HepG2 (cell line): ENCODE data around the gene UBE2I. TPM values are rescaled to one million over a fixed set of nuclear protein-coding genes. Genes with fewer than 3 reads are reported as not detected.

Experiments
- ATRX ChIP-seq: sonication (generic); formaldehyde crosslinking; IDR thresholded peaks from 2 replicates; pipeline ENCODE4 v1.4.0; 2020; ENCODE audit warnings: missing genetic modification reagents, borderline replicate concordance
- CENPX ChIP-seq: sonication (generic); formaldehyde crosslinking; IDR thresholded peaks from 2 replicates; pipeline ENCODE4 v1.9.0; 2021; ENCODE audit warnings: mild to moderate bottlenecking, missing genetic modification reagents, moderate library complexity
- FOXC1 ChIP-seq: sonication (generic); formaldehyde crosslinking; IDR thresholded peaks from 2 replicates; pipeline ENCODE4 v1.8.0; 2022; ENCODE audit warnings: mild to moderate bottlenecking, missing genetic modification reagents, borderline replicate concordance
- HOXD1 ChIP-seq: sonication (generic); formaldehyde crosslinking; IDR thresholded peaks from 2 replicates; pipeline ENCODE4 v1.5.0; 2020; ENCODE audit warnings: missing genetic modification reagents
- NCOA1 ChIP-seq: sonication (generic); formaldehyde crosslinking; IDR thresholded peaks from 2 replicates; pipeline ENCODE4 v1.9.0; 2021; ENCODE audit warnings: missing genetic modification reagents
- ZKSCAN8 ChIP-seq: IDR thresholded peaks from 2 replicates; pipeline ENCODE4 v1.6.1; 2016; ENCODE audit warnings: borderline replicate concordance, missing genetic modification reagents, missing compliant biosample characterization
- ZNF20 ChIP-seq: sonication (generic); formaldehyde crosslinking; IDR thresholded peaks from 2 replicates; pipeline ENCODE4 v1.4.0; 2020; ENCODE audit warnings: mild to moderate bottlenecking, moderate library complexity, missing genetic modification reagents
- ZNF224 ChIP-seq: sonication (generic); formaldehyde crosslinking; IDR thresholded peaks from 2 replicates; pipeline ENCODE4 v1.5.0; 2020; ENCODE audit warnings: mild to moderate bottlenecking, missing genetic modification reagents
- ZNF263 ChIP-seq: sonication (generic); formaldehyde crosslinking; IDR thresholded peaks from 2 replicates; pipeline ENCODE4 v1.4.0; 2020; ENCODE audit warnings: missing genetic modification reagents
- polyA plus RNA-seq, 8 experiments: library from polyadenylated mRNA; depleted of rRNA in 3 of 8; stranded (reverse) in 7 of 8; unstranded in 1 of 8; fragments of >200 nt; fragmentation: Illumina TruSeq in 4 of 8; extraction: Trizol in 4 of 8; gene quantifications; 2 replicates each; pipeline versions ENCODE4 v1.2.1 to v1.2.3, GENCODE V29; 2011 to 2016; ENCODE audit warnings: low read depth in 4 of 8, missing spikeins in 1 of 8, mixed read lengths in 1 of 8; ENCODE audit not compliant: insufficient read depth in 1 of 8
- total RNA-seq, 5 experiments: library from RNA; depleted of rRNA; stranded (reverse); fragments of >200 nt; fragmentation: Illumina TruSeq; extraction: Trizol; gene quantifications; 2 replicates each; pipeline ENCODE4 v1.2.3, GENCODE V29; 2016; ENCODE audit warnings: low read depth in 1 of 5
- TF ChIP-seq, protein P1 (sequence below): sonication (generic); formaldehyde crosslinking; IDR thresholded peaks from 2 replicates; pipeline ENCODE4 v1.4.0; 2020; ENCODE audit warnings: missing genetic modification reagents
- TF ChIP-seq, protein P2 (sequence below): IDR thresholded peaks from 2 replicates; pipeline ENCODE4 v1.6.1; 2016; ENCODE audit warnings: missing compliant biosample characterization, missing genetic modification reagents, borderline replicate concordance
- TF ChIP-seq, protein P3 (sequence below): sonication (generic); formaldehyde crosslinking; IDR thresholded peaks from 2 replicates; pipeline ENCODE4 v1.9.0; 2021; ENCODE audit warnings: missing genetic modification reagents, borderline replicate concordance
- TF ChIP-seq, protein P4 (sequence below): sonication (generic); formaldehyde crosslinking; IDR thresholded peaks from 2 replicates; pipeline ENCODE4 v1.4.0; 2020; ENCODE audit warnings: missing genetic modification reagents
- TF ChIP-seq, protein P5 (sequence below): sonication (generic); formaldehyde crosslinking; IDR thresholded peaks from 2 replicates; pipeline ENCODE4 v1.5.0; 2020; ENCODE audit warnings: mild to moderate bottlenecking, missing genetic modification reagents
- TF ChIP-seq, protein P6 (sequence below): sonication (generic); formaldehyde crosslinking; IDR thresholded peaks from 2 replicates; pipeline ENCODE4 v1.4.0; 2020; ENCODE audit warnings: missing genetic modification reagents, low read depth, mild to moderate bottlenecking, borderline replicate concordance

The UBE2I gene
- total and polyA plus RNA-seq, 2 of the 13 experiments (the other 11 are each of a cell fraction or from before 2014, with no cell fraction given): 75.8 to 98.9 TPM

DNA sequence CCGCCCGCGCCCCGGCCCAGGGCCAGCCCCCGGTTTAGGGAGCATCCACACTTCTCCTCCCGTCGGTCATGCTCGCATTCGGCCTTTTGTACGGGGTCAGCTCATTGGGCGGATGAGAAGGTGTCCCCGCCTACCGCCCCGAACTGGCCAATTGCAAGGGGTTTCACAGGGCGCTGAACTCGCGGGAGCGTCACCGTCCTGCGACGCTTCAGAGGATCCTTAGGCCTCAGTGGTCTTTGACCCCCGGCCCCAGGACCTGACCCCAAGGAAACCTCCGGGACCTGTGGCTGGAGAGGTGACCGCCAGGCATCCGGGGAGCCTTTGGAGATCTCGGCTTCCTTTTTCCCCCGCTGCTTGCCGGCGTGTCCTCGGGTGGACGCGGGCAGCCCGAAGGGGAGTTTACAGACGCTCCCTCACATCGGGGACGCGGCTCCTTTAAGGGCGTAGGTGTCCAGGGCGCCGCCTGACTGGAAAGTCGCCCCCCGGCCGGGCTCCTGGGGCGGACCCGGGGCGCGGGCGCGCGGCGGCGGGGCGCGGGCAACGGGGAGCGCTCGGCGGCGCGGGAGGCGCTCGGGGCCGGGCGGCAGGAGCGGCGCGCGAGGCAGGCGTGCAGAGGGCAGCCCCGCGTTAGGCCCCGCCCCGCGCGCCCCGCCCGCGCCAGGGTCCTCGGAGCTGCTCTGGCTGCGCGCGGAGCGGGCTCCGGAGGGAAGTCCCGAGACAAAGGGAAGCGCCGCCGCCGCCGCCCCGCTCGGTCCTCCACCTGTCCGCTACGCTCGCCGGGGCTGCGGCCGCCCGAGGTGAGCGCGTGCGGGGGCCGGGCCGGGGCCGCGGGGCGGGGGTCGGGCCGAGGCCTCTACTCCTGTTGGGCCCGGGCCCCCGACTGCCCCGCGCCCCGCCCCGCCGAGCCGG, at the start of gene UBE2I (continued):
- TF ChIP-seq, protein P1, sequence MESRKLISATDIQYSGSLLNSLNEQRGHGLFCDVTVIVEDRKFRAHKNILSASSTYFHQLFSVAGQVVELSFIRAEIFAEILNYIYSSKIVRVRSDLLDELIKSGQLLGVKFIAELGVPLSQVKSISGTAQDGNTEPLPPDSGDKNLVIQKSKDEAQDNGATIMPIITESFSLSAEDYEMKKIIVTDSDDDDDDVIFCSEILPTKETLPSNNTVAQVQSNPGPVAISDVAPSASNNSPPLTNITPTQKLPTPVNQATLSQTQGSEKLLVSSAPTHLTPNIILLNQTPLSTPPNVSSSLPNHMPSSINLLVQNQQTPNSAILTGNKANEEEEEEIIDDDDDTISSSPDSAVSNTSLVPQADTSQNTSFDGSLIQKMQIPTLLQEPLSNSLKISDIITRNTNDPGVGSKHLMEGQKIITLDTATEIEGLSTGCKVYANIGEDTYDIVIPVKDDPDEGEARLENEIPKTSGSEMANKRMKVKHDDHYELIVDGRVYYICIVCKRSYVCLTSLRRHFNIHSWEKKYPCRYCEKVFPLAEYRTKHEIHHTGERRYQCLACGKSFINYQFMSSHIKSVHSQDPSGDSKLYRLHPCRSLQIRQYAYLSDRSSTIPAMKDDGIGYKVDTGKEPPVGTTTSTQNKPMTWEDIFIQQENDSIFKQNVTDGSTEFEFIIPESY: peak; percentile 13; the same call in 1 of the 2 replicates
- TF ChIP-seq ZNF263 (CRISPR knock-in tag) (peak; percentile 33; the same call in 1 of the 2 replicates), ATRX (CRISPR knock-in tag) (no peak), ZNF224 (CRISPR knock-in tag) (0 out of 2 replicates have a peak, but pooled peaks have one; percentile 69), NCOA1 (CRISPR knock-in tag) (no peak), CENPX (CRISPR knock-in tag) (no peak), ZNF20 (peak; percentile 65; the same call in 1 of the 2 replicates), HOXD1 (peak; percentile 19; the same call in 1 of the 2 replicates), FOXC1 (CRISPR knock-in tag) (peak; percentile 88), ZKSCAN8 (CRISPR knock-in tag) (no peak)
- TF ChIP-seq, protein P2, sequence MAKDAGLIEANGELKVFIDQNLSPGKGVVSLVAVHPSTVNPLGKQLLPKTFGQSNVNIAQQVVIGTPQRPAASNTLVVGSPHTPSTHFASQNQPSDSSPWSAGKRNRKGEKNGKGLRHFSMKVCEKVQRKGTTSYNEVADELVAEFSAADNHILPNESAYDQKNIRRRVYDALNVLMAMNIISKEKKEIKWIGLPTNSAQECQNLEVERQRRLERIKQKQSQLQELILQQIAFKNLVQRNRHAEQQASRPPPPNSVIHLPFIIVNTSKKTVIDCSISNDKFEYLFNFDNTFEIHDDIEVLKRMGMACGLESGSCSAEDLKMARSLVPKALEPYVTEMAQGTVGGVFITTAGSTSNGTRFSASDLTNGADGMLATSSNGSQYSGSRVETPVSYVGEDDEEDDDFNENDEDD: no peak
- TF ChIP-seq, protein P3, sequence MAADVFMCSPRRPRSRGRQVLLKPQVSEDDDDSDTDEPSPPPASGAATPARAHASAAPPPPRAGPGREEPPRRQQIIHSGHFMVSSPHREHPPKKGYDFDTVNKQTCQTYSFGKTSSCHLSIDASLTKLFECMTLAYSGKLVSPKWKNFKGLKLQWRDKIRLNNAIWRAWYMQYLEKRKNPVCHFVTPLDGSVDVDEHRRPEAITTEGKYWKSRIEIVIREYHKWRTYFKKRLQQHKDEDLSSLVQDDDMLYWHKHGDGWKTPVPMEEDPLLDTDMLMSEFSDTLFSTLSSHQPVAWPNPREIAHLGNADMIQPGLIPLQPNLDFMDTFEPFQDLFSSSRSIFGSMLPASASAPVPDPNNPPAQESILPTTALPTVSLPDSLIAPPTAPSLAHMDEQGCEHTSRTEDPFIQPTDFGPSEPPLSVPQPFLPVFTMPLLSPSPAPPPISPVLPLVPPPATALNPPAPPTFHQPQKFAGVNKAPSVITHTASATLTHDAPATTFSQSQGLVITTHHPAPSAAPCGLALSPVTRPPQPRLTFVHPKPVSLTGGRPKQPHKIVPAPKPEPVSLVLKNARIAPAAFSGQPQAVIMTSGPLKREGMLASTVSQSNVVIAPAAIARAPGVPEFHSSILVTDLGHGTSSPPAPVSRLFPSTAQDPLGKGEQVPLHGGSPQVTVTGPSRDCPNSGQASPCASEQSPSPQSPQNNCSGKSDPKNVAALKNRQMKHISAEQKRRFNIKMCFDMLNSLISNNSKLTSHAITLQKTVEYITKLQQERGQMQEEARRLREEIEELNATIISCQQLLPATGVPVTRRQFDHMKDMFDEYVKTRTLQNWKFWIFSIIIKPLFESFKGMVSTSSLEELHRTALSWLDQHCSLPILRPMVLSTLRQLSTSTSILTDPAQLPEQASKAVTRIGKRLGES (CRISPR knock-in tag): no peak
- TF ChIP-seq, protein P4, sequence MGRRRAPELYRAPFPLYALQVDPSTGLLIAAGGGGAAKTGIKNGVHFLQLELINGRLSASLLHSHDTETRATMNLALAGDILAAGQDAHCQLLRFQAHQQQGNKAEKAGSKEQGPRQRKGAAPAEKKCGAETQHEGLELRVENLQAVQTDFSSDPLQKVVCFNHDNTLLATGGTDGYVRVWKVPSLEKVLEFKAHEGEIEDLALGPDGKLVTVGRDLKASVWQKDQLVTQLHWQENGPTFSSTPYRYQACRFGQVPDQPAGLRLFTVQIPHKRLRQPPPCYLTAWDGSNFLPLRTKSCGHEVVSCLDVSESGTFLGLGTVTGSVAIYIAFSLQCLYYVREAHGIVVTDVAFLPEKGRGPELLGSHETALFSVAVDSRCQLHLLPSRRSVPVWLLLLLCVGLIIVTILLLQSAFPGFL (CRISPR knock-in tag): no peak
- TF ChIP-seq, protein P5, sequence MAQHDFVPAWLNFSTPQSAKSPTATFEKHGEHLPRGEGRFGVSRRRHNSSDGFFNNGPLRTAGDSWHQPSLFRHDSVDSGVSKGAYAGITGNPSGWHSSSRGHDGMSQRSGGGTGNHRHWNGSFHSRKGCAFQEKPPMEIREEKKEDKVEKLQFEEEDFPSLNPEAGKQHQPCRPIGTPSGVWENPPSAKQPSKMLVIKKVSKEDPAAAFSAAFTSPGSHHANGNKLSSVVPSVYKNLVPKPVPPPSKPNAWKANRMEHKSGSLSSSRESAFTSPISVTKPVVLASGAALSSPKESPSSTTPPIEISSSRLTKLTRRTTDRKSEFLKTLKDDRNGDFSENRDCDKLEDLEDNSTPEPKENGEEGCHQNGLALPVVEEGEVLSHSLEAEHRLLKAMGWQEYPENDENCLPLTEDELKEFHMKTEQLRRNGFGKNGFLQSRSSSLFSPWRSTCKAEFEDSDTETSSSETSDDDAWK (CRISPR knock-in tag): no peak
- TF ChIP-seq, protein P6, sequence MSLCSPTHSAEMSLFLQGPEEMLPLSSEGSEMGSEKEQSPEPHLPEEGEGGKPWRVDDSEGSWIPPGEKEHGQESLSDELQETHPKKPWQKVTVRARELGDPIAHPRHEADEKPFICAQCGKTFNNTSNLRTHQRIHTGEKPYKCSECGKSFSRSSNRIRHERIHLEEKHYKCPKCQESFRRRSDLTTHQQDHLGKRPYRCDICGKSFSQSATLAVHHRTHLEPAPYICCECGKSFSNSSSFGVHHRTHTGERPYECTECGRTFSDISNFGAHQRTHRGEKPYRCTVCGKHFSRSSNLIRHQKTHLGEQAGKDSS (CRISPR knock-in tag): no peak
